Esophagus muscularis mucosa (tissue), 3 donors: ENCODE data around the gene VWA5B2.

Source experiments
- CTCF ChIP-seq, 3 experiments: fragments of 200-600 bp in 2 of 3; fragments of 450-650 bp in 1 of 3; sonication (generic) in 2 of 3; IDR thresholded peaks; one replicate each; pipeline ENCODE4 v1.5.1; 2017 to 2019; ENCODE audit warnings: antibody characterized with exemption in 3 of 3, mild to moderate bottlenecking in 2 of 3, moderate library complexity in 1 of 3
- POLR2A ChIP-seq: fragments of 450-650 bp; IDR thresholded peaks from one replicate; pipeline ENCODE4 v1.6.1; 2017; ENCODE audit warnings: antibody characterized with exemption, moderate library complexity, mild to moderate bottlenecking, low read depth

- TF ChIP-seq CTCF (IDR thresholded peaks at IDR 0.05): no peak
- no peak for TF ChIP-seq POLR2A
Observed at GRCh38 chr3:184193991-184194539, 35.3 kb upstream of the VWA5B2 start.
